NT2/D1 (cell line): ENCODE measurements around the gene CALML5.

Experiments used
- SUZ12 ChIP-seq: IDR thresholded peaks from 2 replicates; pipeline ENCODE4 v1.6.1; 2011; ENCODE audit not compliant: insufficient read length, insufficient read depth; ENCODE audit errors: extremely low read depth
- YY1 ChIP-seq: IDR thresholded peaks from 2 replicates; pipeline ENCODE4 v1.6.1; 2011; ENCODE audit not compliant: insufficient read length, insufficient read depth
- ZNF274 ChIP-seq: IDR thresholded peaks from 2 replicates; pipeline ENCODE4 v1.6.1; 2011; ENCODE audit warnings: mild to moderate bottlenecking, low read depth, low read length

- TF ChIP-seq SUZ12 (no peak), ZNF274 (no peak), YY1 (no peak)
These were observed 26.4 kb upstream of the CALML5 start for GRCh38 chr10:5525561-5526341.
